Measurements from ENCODE around the gene TMEM178B. TPM values are rescaled to one million over a fixed set of nuclear protein-coding genes. Genes with fewer than 3 reads are reported as not detected.

The TMEM178B gene
- total and polyA plus RNA-seq, 2 experiments from 2014 or later, result 0.24 to 0.30 TPM

GRCh38 chr7:141144921-141145629 lies 71.2 kb downstream of the TMEM178B start:
- H4K20me1 ChIP-seq (ENCODE audit: insufficient read depth, poor library complexity, severe bottlenecking), result no peaks in the 10 kb centered on the region
- no peak overlapping the region for H2AFZ ChIP-seq
- no peaks in the 10 kb centered on the region for H3K9me3 ChIP-seq (ENCODE audit: low read depth)
- no peak for DNase-seq (ENCODE audit: low spot score)
- TF ChIP-seq CTCF (IDR thresholded peaks at IDR 0.05; ENCODE audit: poor library complexity) (no peak), EZH2phosphoT487 (IDR thresholded peaks at IDR 0.05; ENCODE audit: low read depth, severe bottlenecking, unreplicated experiment) (no peak), EZH2 (IDR thresholded peaks at IDR 0.05; ENCODE audit: borderline replicate concordance) (no peak)
- H3K9me2 ChIP-seq (replicated peaks; ENCODE audit: insufficient read depth), result no peaks in the 10 kb centered on the region
- no peaks in the 10 kb centered on the region for H3K4me1 ChIP-seq (ENCODE audit: insufficient read depth)
- H3K4me2 ChIP-seq, result no peak overlapping the region
- H3K36me3 ChIP-seq (replicated peaks; ENCODE audit: insufficient read depth, low read depth), result no peaks in the 10 kb centered on the region
- 72% methylated on average over 4 of the region's 4 CpGs for whole genome bisulfite sequencing (ENCODE audit: low lambda C conversion rate, missing lambda C conversion rate)
- no peak overlapping the region for H3K27ac ChIP-seq
- no peaks in the 10 kb centered on the region for H3K27me3 ChIP-seq
- H3K79me2 ChIP-seq, result no peaks in the 10 kb centered on the region
- H3K4me3 ChIP-seq, result no peak overlapping the region

GRCh38 chr7:141145630-141145982 lies 71.7 kb downstream of the TMEM178B start:
- 46% methylated on average over 3 of the region's 3 CpGs for WGBS (ENCODE audit: low lambda C conversion rate, missing lambda C conversion rate)
- no peak overlapping the region for H3K4me3 ChIP-seq
- H3K4me1 ChIP-seq (ENCODE audit: insufficient read depth), result no peaks in the 10 kb centered on the region
- H3K27me3 ChIP-seq, result no peaks in the 10 kb centered on the region
- no peaks in the 10 kb centered on the region for H3K36me3 ChIP-seq (replicated peaks; ENCODE audit: insufficient read depth, low read depth)
- no peak for DNase-seq (ENCODE audit: low spot score)
- H3K27ac ChIP-seq, result no peak overlapping the region
- H3K9me3 ChIP-seq (ENCODE audit: low read depth), result no peaks in the 10 kb centered on the region
- H3K9me2 ChIP-seq (replicated peaks; ENCODE audit: insufficient read depth), result no peaks in the 10 kb centered on the region
- H4K20me1 ChIP-seq (ENCODE audit: insufficient read depth, poor library complexity, severe bottlenecking), result no peaks in the 10 kb centered on the region
- TF ChIP-seq EZH2 (IDR thresholded peaks at IDR 0.05; ENCODE audit: borderline replicate concordance), result no peak
- TF ChIP-seq CTCF (IDR thresholded peaks at IDR 0.05; ENCODE audit: poor library complexity), result no peak
- TF ChIP-seq EZH2phosphoT487 (IDR thresholded peaks at IDR 0.05; ENCODE audit: low read depth, severe bottlenecking, unreplicated experiment), result no peak
- no peak overlapping the region for H3K4me2 ChIP-seq
- H3K79me2 ChIP-seq, result no peaks in the 10 kb centered on the region
- no peak overlapping the region for H2AFZ ChIP-seq

GRCh38 chr7:141147482-141147881 lies 73.6 kb downstream of the TMEM178B start:
- Histone ChIP-seq H3K4me2 (no peak overlapping the region), H3K27me3 (no peaks in the 10 kb centered on the region), H4K20me1 (ENCODE audit: insufficient read depth, poor library complexity, severe bottlenecking) (no peaks in the 10 kb centered on the region), H3K4me1 (ENCODE audit: insufficient read depth) (no peaks in the 10 kb centered on the region), H3K9me2 (replicated peaks; ENCODE audit: insufficient read depth) (no peaks in the 10 kb centered on the region), H3K79me2 (no peaks in the 10 kb centered on the region), H3K36me3 (replicated peaks; ENCODE audit: insufficient read depth, low read depth) (no peaks in the 10 kb centered on the region), H3K9me3 (ENCODE audit: low read depth) (no peaks in the 10 kb centered on the region), H3K27ac (no peak overlapping the region), H2AFZ (no peak overlapping the region), H3K4me3 (no peak overlapping the region)
- no peak for DNase-seq (ENCODE audit: low spot score)
- 94% methylated on average over 4 of the region's 4 CpGs for WGBS (ENCODE audit: low lambda C conversion rate, missing lambda C conversion rate)
- TF ChIP-seq EZH2 (IDR thresholded peaks at IDR 0.05; ENCODE audit: borderline replicate concordance), result no peak
- no peak for TF ChIP-seq CTCF (IDR thresholded peaks at IDR 0.05; ENCODE audit: poor library complexity)
- no peak for TF ChIP-seq EZH2phosphoT487 (IDR thresholded peaks at IDR 0.05; ENCODE audit: low read depth, severe bottlenecking, unreplicated experiment)
